ENCODE results near the gene ALKBH2. TPM values are rescaled to one million over a fixed set of nuclear protein-coding genes. Genes with fewer than 3 reads are reported as not detected.

ALKBH2 gene
- total RNA-seq, 1 donor from 2014 or later, result 6.5 TPM

GRCh38 chr12:109113661-109114321, 20.5 kb upstream of the ALKBH2 start:
- H3K27ac ChIP-seq (replicated peaks), result peak overlapping the region; percentile 97
- H3K4me1 ChIP-seq, result peaks cover 82% of the 10 kb centered on the region
- intact Hi-C loops (cut with micrococcal nuclease), result no loop called here
- no peaks in the 10 kb centered on the region for H3K27me3 ChIP-seq (ENCODE audit: low read depth)
- TF ChIP-seq CTCF (IDR thresholded peaks at IDR 0.05; ENCODE audit: borderline replicate concordance), result no peak
- H3K9me3 ChIP-seq (replicated peaks), result no peaks in the 10 kb centered on the region
- no peak for DNase-seq
- H3K36me3 ChIP-seq, result no peaks in the 10 kb centered on the region
- peak overlapping the region; percentile 20 for H3K4me3 ChIP-seq

GRCh38 chr12:109112720-109113465, 19.6 kb upstream of the ALKBH2 start:
- intact Hi-C loops (cut with micrococcal nuclease), result no loop called here
- TF ChIP-seq CTCF (IDR thresholded peaks at IDR 0.05; ENCODE audit: borderline replicate concordance), result no peak
- H3K4me3 ChIP-seq, result peak overlapping the region; percentile 20

GRCh38 chr12:109110988-109111495, 17.8 kb upstream of the ALKBH2 start:
- TF ChIP-seq CTCF (IDR thresholded peaks at IDR 0.05; ENCODE audit: borderline replicate concordance), result no peak
- Histone ChIP-seq H3K36me3 (peaks cover 19% of the 10 kb centered on the region), H3K9me3 (replicated peaks) (no peaks in the 10 kb centered on the region), H3K27ac (replicated peaks) (peak overlapping the region; percentile 97), H3K4me3 (peak overlapping the region; percentile 71), H3K27me3 (ENCODE audit: low read depth) (no peaks in the 10 kb centered on the region), H3K4me1 (peaks cover 55% of the 10 kb centered on the region)
- DNase-seq, result peak; percentile 94
- intact Hi-C loops (cut with micrococcal nuclease), result no loop called here

More at GRCh38 chr12:109112720-109113465, 19.6 kb upstream of the ALKBH2 start:
- peaks cover 73% of the 10 kb centered on the region for H3K4me1 ChIP-seq
- DNase-seq, result no peak
- no peaks in the 10 kb centered on the region for H3K9me3 ChIP-seq (replicated peaks)
- no peaks in the 10 kb centered on the region for H3K27me3 ChIP-seq (ENCODE audit: low read depth)
- peaks cover 4% of the 10 kb centered on the region for H3K36me3 ChIP-seq
- H3K27ac ChIP-seq (replicated peaks), result peak overlapping the region; percentile 97

- DNase-seq, result no peak
Observed at GRCh38 chr12:109109746-109110350, 16.6 kb upstream of the ALKBH2 start.

More at GRCh38 chr12:109109746-109110350, 16.6 kb upstream of the ALKBH2 start:
- Histone ChIP-seq H3K9me3 (replicated peaks) (no peaks in the 10 kb centered on the region), H3K27ac (replicated peaks) (peak overlapping the region; percentile 97), H3K27me3 (ENCODE audit: low read depth) (no peaks in the 10 kb centered on the region), H3K4me1 (peaks cover 44% of the 10 kb centered on the region), H3K36me3 (peaks cover 31% of the 10 kb centered on the region), H3K4me3 (no peak overlapping the region)
- TF ChIP-seq CTCF (IDR thresholded peaks at IDR 0.05; ENCODE audit: borderline replicate concordance), result no peak
- intact Hi-C loops (cut with micrococcal nuclease), result no loop called here

Measured in left ventricle myocardium inferior (tissue), 1 donor.